K562 (cell line): Measurements from ENCODE around the gene TMEM203.

ENCODE experiments used
- FOXP4 ChIP-seq: sonication (generic); formaldehyde crosslinking; IDR thresholded peaks from 2 replicates; pipeline ENCODE4 v1.8.0; 2022; ENCODE audit warnings: mild to moderate bottlenecking, missing genetic modification reagents, borderline replicate concordance
- YY1 ChIP-seq, 3 experiments: IDR thresholded peaks; 2 replicates each; pipeline ENCODE4 v1.6.1; 2011; ENCODE audit warnings: low read length in 2 of 3, mild to moderate bottlenecking in 2 of 3, moderate library complexity in 2 of 3, borderline replicate concordance in 1 of 3, control low read depth in 1 of 3, low read depth in 1 of 3; ENCODE audit not compliant: insufficient read depth in 3 of 3, insufficient replicate concordance in 2 of 3, control insufficient read depth in 1 of 3, insufficient read length in 1 of 3; ENCODE audit errors: extremely low read depth in 1 of 3

DNA sequence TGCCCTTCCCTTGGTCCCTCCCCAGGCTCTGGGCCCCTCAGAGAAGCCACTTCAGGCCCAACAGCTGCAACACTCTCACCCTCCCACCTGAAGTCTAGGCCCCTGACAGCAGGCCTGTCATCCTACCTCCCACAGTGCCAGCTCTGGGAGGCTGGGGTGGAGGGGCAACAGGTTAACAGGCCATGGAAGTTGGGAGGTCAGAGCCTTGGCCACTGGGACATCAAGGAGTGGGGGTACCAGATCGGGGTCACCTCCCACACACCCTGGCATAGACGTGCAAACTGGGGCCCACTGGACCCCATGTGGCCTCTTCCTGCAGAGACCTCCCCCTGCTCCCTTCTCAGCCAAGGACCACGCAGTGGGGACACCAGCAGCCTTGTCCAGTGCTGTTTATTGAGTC, 14.2 kb downstream of the TMEM203 start:
- no peak for TF ChIP-seq YY1 (IDR thresholded peaks at IDR 0.05; ENCODE audit: borderline replicate concordance in 1 of 3, control insufficient read depth in 1 of 3, extremely low read depth in 1 of 3, insufficient read depth in 3 of 3, insufficient read length in 1 of 3, insufficient replicate concordance in 2 of 3, low read depth in 1 of 3, low read length in 2 of 3)
- no peak for TF ChIP-seq FOXP4
